GM18505 (cell line): ENCODE data around the gene TMEM123.
A peak's percentile ranks its signal among the peaks of the same experiment; 100 is the strongest.

Experiments
- ATAC-seq: cut with Tn5 transposase; IDR thresholded peaks from one replicate; pipeline ENCODE4 v1.9.1; 2021; ENCODE audit not compliant: unreplicated experiment
- POLR2A ChIP-seq: IDR thresholded peaks from 4 replicates; pipeline ENCODE4 v1.6.1; 2011; ENCODE audit warnings: borderline replicate concordance; ENCODE audit not compliant: insufficient read depth, insufficient read length; ENCODE audit errors: extremely low read depth

The TMEM123 gene

DNA sequence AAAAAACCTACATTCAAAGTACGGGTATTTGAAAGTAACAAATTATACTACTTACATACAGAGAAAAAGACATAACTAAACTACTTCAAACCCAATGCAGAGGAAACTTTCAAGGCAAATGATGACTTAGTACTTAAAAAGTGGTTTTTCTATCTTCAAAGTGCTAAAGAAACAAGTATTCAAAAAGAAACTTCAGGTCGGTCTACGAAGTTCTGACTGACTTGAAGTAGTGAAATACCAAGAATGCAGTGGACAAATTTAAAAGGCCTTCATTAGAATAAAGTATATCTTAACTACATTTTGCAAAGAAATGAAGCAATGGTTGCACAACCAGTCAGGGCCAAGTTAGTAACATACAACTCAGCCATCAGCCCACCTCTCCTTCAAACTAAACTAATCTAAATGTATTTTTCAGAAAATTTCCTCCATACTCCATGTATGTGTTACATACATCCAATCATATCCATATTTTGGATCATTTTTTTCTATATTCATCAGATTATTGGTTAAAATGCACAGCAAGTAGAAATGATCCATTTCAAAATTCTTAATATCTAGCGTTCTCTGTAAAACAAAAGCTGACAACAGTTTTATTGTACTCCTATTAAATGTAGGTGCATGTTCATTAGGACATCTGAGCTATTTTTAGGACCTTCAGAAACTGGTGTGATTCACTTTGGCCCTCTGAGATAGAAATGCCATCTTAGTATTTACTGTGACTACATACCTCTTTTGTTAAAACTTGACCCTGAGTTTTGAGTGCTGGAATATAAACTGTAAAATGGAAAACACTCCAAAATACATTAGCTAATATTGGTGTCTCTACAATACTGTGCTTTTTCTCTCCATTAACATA is 55.6 kb downstream of the TMEM123 start:
- TF ChIP-seq POLR2A = no peak
- no peak for ATAC-seq

DNA sequence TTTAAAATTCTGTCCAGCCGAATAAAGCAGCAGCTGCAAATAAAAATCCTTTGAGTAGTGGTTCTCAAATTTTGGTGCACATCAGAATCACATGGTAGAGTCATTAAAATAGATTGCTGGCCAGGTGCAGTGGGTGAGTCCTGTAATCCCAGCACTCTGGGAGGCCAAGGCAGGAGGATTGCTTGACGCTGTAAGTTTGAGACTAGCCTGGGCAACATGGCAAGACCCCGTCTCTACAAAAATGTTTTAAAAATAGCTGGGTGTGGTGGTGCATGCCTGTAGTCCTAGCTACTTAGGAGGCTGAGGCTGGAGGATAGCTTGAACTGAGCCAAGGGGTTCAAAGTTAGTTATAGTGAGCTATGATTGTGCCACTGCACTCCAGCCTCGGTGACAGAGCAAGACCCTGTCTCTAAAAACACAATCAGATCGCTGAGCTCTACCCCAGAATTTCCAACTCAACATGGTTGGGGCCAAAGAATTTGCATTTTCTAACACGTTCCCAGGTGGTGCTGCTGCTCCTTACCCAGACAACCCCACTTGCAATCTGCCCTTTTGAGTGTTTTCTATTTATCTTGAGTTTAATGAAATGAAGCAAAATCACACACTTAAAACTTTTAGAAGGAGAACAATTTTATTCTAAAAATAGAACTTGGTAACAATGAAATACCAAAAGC is 56.7 kb downstream of the TMEM123 start:
- ATAC-seq = no peak
- no peak for TF ChIP-seq POLR2A

DNA sequence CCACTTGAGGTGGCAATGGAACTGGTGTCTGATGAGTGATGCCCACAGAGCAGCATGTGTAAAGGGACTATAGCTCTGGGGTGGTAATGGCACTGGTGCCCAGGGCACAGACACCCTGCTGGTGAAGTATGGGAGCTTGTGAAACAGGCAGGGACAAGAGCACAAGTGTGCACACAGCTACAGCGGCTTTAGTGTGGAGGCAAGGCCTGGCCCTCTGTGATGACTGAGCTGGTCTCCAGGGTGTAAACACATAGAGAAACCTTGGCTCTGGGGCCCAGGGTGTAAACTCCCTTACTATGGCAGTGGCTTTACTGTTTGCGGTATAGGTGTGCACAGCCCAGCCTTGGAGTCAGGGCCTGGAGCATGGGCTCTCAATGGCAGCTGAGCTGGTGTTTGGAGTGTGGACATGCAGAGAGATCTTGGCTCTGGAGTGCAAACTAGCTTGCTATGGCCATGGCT is 59.3 kb downstream of the TMEM123 start:
- TF ChIP-seq POLR2A = peak; percentile 15
- ATAC-seq = no peak

DNA sequence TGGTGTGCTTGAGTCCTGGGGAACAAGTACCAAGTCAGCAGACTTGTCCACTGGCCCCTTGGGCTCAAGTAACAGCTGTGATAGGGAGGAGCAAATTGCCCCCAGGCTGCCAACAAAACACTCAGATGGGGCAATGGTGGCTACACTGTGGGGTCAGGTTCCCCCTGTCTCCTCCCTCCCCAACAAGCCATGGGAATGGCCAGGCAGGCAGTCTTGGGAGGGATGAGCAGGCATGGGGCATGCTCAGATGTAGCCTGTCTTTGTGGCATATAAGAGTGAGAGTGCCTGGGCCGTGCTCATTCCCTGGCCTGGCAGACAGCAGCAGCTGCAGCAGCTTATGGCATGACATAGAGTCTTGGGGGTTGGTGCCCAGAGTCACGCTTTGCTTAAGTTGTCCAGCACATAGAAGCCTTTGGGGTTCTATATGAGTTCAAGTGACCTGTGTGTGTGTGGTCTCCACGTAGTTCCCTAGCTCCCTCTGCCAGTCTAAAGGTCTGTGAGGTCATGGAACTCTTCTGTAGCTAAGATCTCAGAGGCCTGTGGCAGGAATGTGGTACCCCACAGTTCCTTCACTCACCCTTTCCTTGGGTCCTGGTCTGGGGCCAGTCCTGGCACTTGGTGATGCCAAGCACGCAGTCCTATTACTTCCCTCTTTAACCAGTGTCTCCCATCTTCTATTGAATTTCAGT is 60.9 kb downstream of the TMEM123 start:
- TF ChIP-seq POLR2A = no peak
- ATAC-seq = no peak

DNA sequence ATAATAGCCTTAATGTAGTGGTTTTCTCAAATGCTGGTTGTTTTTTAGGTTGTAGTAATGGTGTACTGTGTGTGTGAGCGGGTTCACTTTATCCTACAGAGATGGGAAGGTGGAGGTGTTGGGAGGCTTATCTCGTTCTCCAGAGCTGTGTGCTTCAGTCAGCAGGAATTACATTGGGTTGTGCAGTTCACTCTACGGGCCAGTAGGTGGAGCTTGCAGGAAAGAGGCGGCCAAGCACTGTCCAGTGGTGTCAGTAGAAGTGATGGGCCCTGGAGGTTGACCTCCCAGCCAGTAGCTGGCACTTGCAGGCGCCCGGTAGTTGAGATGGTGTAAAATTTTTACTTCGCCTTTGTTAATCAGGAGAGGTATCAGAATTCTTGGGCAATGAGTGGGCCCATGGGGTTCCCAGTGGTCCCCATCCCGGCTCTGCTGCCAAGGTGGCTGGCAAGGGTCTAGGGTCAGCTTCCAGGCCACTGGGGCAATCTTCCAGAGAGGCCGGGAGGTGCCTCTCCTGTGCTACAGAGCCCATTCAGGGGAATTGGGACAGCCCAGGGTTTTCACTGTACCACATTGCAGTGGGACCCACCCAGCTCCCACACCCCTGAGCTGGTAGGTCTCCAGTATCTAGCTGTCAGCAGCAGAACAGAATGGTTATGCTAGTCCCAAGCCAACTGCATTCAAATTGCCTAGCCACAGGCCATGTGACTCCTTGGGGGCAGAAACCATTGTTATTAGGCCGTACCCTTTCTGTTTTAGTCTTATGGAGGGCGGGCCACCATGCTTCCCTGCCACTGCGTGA is 61.7 kb downstream of the TMEM123 start:
- peak; percentile 74 for ATAC-seq

DNA sequence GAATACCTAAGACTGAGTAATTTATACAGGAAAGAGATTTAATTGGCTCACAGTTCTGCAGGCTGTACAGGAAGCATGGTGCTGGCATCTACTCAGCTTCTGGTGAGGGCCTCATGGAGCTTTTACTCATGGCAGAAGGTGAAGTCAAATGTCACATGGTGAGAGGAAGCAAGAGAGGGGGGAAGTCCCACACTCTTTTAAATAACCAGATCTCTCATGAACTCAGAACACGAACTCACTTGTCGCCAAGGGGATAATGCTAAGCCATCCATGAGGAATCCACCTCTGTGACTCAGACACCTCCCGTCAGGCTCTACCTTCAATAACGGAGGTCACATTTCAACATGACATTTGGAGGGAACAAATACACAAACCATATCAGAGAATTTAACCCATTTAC is 63.3 kb downstream of the TMEM123 start:
- ATAC-seq = no peak
- TF ChIP-seq POLR2A = no peak

More for the DNA sequence above, 61.7 kb downstream of the TMEM123 start:
- TF ChIP-seq POLR2A = no peak

DNA sequence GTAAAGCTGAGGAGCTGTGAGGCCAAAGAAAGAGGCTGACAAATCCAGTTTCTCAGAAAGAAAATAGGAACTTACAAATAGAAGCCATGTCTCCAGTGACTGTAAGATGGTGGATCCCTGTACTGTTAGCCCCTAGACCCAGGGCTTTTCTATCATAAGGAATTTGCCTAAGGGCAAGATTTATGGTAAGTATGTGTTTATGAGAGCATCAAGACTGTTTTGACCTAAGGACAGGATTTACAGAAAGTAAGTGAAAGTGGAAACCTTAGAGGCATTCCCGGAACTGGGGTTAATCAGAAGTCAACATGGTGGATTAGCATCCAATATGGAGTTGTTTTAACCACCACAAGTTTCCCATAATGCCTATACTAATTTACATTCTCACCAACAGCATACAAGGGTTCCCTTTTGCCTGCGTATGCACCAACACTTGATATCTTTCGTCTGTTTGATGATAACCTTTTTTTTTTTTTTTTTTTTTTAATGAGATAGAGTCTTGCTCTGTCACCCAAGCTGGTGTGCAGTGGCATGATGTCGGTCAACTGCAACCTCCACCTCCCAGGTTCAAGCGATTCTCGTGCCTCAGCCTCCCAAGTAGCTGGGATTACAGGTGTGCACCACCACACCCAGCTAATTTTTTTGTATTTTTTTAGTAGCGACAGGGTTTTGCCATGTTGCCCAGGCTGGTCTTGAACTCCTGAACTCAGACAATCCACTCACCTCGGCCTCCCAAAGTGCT is 65.4 kb downstream of the TMEM123 start:
- no peak for TF ChIP-seq POLR2A
- no peak for ATAC-seq

DNA sequence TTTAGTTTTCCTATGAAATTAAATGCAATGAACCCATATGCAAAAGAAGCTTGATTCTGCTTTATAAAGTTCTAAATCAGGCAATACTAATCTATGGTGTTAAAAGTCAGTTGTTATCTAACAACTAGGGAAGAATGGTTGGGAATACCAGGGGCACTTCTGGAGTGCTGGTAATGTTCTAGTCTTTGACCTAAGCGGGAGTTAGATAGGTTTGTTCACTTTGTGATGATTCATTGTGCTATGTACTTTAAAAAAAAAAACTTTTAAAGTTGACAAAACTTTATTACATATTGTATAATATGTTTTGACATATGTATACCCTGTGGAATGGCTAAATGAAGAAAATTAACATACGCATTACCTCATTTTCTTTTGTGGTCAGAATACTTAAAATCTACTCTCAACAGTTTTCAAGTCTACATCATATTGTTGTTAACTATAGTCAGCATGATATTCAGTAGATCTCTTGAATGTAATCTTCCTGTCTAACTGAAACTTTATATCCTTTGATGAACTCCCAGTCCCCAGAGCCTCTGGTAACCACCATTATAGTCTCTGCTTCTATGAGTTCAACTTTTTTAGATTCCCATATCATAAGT is 66.3 kb downstream of the TMEM123 start:
- TF ChIP-seq POLR2A = no peak
- no peak for ATAC-seq

DNA sequence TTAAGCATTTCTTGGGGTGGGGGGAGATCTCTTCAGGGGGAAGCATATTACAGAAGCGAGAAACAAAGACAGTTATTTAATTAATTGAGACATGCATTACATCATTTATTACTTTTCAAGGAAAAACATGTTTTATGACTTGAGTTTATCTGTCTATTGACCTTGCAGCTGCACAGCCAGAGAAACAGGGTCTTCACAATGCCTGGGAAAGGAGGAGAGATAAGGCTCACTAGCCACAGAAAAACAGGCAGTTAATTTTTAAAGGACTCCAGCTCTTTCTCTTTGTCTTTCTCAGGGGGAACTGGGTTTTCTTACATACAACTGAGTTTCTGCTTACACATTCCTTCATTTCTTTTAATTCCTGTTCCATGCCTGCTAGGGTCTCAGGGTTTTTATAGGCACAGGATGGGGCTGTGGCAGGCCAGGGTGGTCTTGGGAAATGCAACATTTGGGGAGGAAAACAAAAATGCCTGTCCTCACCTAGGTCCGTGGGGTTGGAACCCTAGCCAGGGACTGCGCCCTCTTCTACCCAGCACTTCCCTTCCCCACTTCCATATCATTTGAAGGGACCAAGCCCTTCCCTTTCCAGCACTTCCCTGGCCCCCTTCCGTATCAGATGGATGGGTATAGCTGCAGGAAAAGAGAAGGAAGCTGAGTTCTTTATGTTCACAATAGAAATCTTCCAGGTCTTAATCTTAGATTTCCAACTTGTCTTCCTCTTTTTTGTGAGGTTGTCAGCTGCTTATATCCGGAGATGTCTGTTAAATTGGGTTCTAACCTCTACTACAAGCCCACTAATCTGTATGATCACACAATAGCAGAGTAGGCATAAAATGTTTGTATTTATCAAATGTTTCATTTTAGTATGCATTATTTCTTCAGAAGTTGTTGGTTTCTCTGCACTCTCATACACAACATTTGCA is 67.2 kb downstream of the TMEM123 start:
- ATAC-seq = no peak
- TF ChIP-seq POLR2A = no peak

DNA sequence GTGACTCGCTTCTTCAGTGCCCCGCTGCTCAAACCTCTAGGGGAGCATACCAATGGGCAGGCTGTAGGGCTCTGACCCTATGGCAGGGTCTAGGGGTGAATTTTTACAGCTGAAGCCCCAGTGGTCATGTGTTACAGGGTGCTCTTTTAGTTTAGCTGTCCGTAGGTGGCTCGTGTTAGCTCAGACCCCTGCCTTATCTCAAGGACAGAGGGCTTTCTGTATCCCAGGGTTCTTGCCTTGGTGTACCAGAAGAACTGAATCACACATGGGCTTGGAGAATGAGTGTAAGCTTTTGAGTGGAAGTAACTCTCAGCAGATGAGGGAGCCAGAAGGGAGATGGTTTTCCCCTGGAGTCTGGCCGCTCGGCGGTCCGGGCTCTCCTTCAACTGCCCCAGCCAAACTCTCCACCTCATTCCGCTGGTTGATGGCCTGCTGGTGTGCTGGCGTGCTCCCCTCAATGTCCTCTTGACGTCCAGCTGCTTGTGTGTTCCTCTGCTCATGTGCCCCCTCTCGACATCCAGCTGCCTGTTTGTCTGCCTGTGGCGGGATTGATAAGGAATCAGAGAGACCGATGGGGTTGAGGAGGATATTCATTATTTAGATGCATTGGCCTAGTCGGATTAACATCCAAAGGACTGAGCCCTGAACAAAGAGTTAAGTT is 68.0 kb downstream of the TMEM123 start:
- no peak for TF ChIP-seq POLR2A
- no peak for ATAC-seq
